ENCODE measurements around the gene MRPS18C. TPM values are rescaled to one million over a fixed set of nuclear protein-coding genes. Genes with fewer than 3 reads are reported as not detected.

Gene MRPS18C
- total RNA-seq, result 100 to 1,000 TPM; 109 to 118 (median 111) TPM

- Mint-ChIP-seq H3K4me1 (ENCODE audit: low read depth) (peaks cover 47% of the 10 kb centered on the region), H3K27me3 (ENCODE audit: low read depth) (no peaks in the 10 kb centered on the region), H3K36me3 (ENCODE audit: insufficient read depth) (peaks cover 43% of the 10 kb centered on the region), H3K9me3 (no peaks in the 10 kb centered on the region), H3K4me3 (peak within 1 kb of the TSS; percentile 100)
- DNase-seq, result peak; percentile 90
- ATAC-seq, result peak; percentile 89 to 91
These were observed at the start of gene MRPS18C, which contains the start of gene HELQ for GRCh38 chr4:83455281-83456183. MRPS18C (plus strand) TSS chr4:83456058; CDS start chr4:83456078, 20 bp downstream. HELQ (minus strand) TSS chr4:83455823; CDS start chr4:83455693, 130 bp downstream.

- Mint-ChIP-seq H3K9me3 (no peaks in the 10 kb centered on the region), H3K36me3 (ENCODE audit: insufficient read depth) (peaks cover 21% of the 10 kb centered on the region), H3K4me3 (no peak overlapping the region), H3K4me1 (ENCODE audit: low read depth) (no peaks in the 10 kb centered on the region), H3K27me3 (ENCODE audit: low read depth) (no peaks in the 10 kb centered on the region)
- ATAC-seq (no peak), DNase-seq (no peak)
These were observed 47.0 kb upstream of the MRPS18C start for GRCh38 chr4:83408908-83409307.

DNA sequence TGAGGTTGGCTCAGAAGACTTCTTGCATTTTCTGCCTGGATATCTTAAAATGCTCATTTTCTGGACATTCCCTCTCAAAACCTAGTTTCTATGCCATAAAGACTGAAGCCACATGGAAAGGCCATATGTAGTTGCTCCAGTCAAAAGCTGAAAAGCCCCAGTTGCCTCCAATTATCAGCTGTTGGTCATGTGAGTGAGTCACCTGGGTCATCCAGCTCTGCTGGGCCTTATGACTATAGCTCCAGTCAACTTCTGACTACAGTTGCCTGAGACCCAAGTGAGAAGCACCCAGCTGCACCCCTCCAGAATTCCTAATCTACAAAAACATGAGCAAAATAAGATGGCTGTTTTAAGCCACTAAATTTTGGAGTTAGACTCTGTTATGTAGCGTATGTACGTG, 42.2 kb upstream of the MRPS18C start:
- peaks cover 20% of the 10 kb centered on the region for H3K36me3 Mint-ChIP-seq (ENCODE audit: insufficient read depth)
- no peaks in the 10 kb centered on the region for H3K27me3 Mint-ChIP-seq (ENCODE audit: low read depth)
- H3K9me3 Mint-ChIP-seq, result no peaks in the 10 kb centered on the region
- DNase-seq (no peak), ATAC-seq (no peak)
- H3K4me1 Mint-ChIP-seq (ENCODE audit: low read depth), result no peaks in the 10 kb centered on the region
- no peak overlapping the region for H3K4me3 Mint-ChIP-seq

DNA sequence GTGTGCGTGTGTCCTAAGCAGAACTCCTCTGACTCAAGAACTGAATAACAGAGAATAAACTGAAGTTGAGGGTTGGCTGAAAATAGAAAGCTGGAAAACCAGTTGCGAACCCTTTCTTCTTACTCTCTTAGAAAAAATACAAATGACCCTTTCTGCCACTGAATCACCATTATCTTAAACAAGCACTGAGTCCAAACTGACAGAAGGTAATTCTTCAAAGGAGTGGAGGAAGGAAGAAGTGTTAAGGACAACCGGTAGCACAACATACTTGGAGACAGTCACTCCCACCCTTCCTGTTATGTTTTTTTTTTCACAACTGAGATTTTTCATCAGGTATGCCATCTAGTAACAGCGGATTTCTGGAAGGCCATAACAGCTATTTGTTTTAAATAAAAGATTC, 38.3 kb upstream of the MRPS18C start:
- Mint-ChIP-seq H3K36me3 (ENCODE audit: insufficient read depth) (peaks cover 24% of the 10 kb centered on the region), H3K4me1 (ENCODE audit: low read depth) (no peaks in the 10 kb centered on the region), H3K4me3 (no peak overlapping the region), H3K9me3 (no peaks in the 10 kb centered on the region), H3K27me3 (ENCODE audit: low read depth) (no peaks in the 10 kb centered on the region)
- DNase-seq (no peak), ATAC-seq (no peak)

DNA sequence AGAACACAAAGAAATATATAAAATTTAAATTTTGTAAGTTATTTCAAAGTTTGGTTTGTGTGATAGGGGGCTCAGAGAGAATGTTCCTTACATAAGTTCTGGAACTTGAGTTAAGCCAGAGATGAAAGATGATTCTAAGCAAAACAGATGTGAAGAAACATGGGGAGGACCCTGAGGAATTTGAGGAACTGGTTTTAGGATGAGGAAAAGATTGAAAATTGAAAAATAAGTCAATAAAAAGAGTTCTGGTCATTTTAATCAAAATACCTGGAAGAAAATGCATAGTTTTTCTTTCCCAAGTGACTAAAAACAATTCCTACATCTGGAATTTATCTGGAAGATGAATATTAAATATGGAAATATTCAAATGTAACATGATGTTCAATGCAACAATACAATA, 37.6 kb upstream of the MRPS18C start:
- no peak for ATAC-seq
- no peaks in the 10 kb centered on the region for H3K4me1 Mint-ChIP-seq (ENCODE audit: low read depth)
- H3K36me3 Mint-ChIP-seq (ENCODE audit: insufficient read depth), result peaks cover 20% of the 10 kb centered on the region
- no peak overlapping the region for H3K4me3 Mint-ChIP-seq
- H3K27me3 Mint-ChIP-seq (ENCODE audit: low read depth), result no peaks in the 10 kb centered on the region
- DNase-seq, result no peak
- H3K9me3 Mint-ChIP-seq, result no peaks in the 10 kb centered on the region

GRCh38 chr4:83431200-83431599, 24.7 kb upstream of the MRPS18C start:
- Mint-ChIP-seq H3K9me3 (no peaks in the 10 kb centered on the region), H3K27me3 (ENCODE audit: low read depth) (no peaks in the 10 kb centered on the region), H3K36me3 (ENCODE audit: insufficient read depth) (peaks cover 20% of the 10 kb centered on the region), H3K4me3 (no peak overlapping the region), H3K4me1 (ENCODE audit: low read depth) (peaks cover 3% of the 10 kb centered on the region)
- DNase-seq, result no peak
- ATAC-seq, result no peak

GRCh38 chr4:83436680-83437079, 19.2 kb upstream of the MRPS18C start:
- no peak for DNase-seq

DNA sequence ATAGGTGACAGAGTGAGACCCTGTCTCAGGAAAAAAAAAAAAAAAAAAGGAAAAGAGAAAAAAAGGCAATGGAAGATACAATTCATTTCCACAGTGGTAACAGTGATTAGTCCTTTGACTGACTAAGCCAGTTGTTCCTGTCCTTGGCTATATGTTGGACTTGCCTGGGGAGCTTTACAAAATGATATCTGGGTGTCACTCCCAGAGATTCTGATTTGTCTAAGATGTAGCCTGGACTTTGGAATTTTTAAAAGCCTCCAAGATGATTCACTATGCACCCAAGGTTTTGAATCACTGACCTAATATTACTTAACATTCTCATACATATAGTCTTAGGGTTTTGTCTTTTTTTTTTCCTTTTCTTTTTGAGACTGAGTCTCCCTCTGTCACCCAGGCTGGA, 17.1 kb upstream of the MRPS18C start:
- Mint-ChIP-seq H3K9me3 (no peaks in the 10 kb centered on the region), H3K4me1 (ENCODE audit: low read depth) (peaks cover 2% of the 10 kb centered on the region), H3K27me3 (ENCODE audit: low read depth) (no peaks in the 10 kb centered on the region), H3K4me3 (no peak overlapping the region), H3K36me3 (ENCODE audit: insufficient read depth) (peaks cover 28% of the 10 kb centered on the region)
- ATAC-seq (no peak), DNase-seq (no peak)

More at GRCh38 chr4:83436680-83437079, 19.2 kb upstream of the MRPS18C start:
- no peak overlapping the region for H3K4me3 Mint-ChIP-seq
- no peaks in the 10 kb centered on the region for H3K27me3 Mint-ChIP-seq (ENCODE audit: low read depth)
- H3K9me3 Mint-ChIP-seq, result no peaks in the 10 kb centered on the region
- peaks cover 2% of the 10 kb centered on the region for H3K4me1 Mint-ChIP-seq (ENCODE audit: low read depth)
- no peak for ATAC-seq
- H3K36me3 Mint-ChIP-seq (ENCODE audit: insufficient read depth), result peaks cover 28% of the 10 kb centered on the region

DNA sequence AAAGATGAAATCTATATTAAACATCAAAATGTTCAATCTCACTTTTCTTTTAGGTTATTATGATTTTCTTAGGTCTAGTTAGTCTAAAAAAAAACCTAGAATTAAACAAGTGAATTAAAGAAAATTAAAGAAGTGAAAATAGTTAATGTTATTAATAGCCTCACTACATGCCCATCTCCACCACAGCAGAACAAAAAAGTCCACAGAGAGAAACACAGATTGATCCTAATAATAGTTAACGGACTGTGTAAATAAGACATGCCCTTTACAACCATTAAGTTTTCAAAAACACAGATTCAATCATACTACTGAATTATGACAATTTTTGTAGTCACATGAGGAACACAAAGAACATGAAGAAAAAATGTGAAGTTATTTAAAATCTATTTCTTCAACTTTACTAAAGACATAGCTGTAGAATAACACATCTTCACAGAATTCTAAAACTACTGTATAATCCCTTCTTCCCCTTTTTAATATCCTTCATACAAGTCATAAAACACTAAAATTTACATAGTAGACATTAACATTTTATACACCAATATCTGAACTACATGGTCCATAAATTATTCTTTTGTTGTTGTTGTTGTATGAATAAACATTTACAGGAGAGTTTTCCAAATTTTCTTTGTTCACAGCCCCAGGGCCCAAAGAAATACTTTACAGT, 15.6 kb upstream of the MRPS18C start:
- H3K4me3 Mint-ChIP-seq, result no peak overlapping the region
- peaks cover 2% of the 10 kb centered on the region for H3K4me1 Mint-ChIP-seq (ENCODE audit: low read depth)
- DNase-seq, result no peak
- H3K36me3 Mint-ChIP-seq (ENCODE audit: insufficient read depth), result peaks cover 34% of the 10 kb centered on the region
- H3K9me3 Mint-ChIP-seq, result no peaks in the 10 kb centered on the region
- ATAC-seq, result no peak
- H3K27me3 Mint-ChIP-seq (ENCODE audit: low read depth), result no peaks in the 10 kb centered on the region

GRCh38 chr4:83440899-83441298, 15.0 kb upstream of the MRPS18C start:
- no peaks in the 10 kb centered on the region for H3K9me3 Mint-ChIP-seq
- H3K36me3 Mint-ChIP-seq (ENCODE audit: insufficient read depth), result peaks cover 32% of the 10 kb centered on the region
- DNase-seq, result no peak
- H3K4me3 Mint-ChIP-seq, result no peak overlapping the region
- H3K4me1 Mint-ChIP-seq (ENCODE audit: low read depth), result peaks cover 2% of the 10 kb centered on the region
- H3K27me3 Mint-ChIP-seq (ENCODE audit: low read depth), result no peaks in the 10 kb centered on the region
- no peak for ATAC-seq

DNA sequence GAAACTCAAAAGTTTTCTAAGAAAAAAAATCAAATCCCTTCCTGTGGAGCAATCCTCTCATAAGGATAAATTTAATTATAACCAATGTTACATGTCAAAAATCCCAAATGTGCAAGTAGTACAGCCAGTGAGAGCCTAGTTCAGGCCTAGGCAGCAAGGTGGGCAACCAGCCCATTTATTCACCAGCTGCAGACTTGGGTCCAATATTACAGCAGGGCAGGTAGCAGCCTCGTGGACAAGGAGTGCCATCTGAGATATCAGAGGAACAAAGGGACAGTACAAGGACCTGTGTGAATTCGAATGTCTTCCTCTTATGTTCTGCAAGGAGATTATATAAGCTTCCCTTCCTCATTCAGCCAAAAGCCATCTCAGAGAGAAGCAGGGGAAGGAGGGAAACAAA, 6.8 kb upstream of the MRPS18C start:
- Mint-ChIP-seq H3K27me3 (ENCODE audit: low read depth) (no peaks in the 10 kb centered on the region), H3K4me3 (no peak overlapping the region), H3K36me3 (ENCODE audit: insufficient read depth) (peaks cover 33% of the 10 kb centered on the region), H3K4me1 (ENCODE audit: low read depth) (peaks cover 21% of the 10 kb centered on the region), H3K9me3 (no peaks in the 10 kb centered on the region)
- ATAC-seq, result no peak
- DNase-seq, result no peak

DNA sequence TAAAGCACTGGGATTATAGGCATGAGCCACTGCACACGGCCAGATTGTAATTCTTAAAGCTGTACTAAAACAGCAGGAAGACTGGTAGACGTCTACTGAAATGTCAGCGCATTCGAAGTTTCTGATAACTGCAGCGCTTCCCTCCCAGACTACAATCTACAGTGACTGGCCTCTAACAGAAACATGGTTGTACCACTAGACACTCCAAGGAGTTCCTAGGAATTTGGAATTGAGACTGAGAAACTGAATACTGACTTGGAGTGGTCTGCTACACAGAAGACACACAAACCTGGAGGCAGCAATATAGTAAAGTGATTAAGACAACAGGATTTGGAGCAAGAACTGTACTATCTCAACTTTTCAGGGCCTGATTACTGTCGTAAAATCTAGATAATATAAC, 1.2 kb upstream of the MRPS18C start:
- Mint-ChIP-seq H3K4me1 (ENCODE audit: low read depth) (peaks cover 48% of the 10 kb centered on the region), H3K9me3 (no peaks in the 10 kb centered on the region), H3K36me3 (ENCODE audit: insufficient read depth) (peaks cover 42% of the 10 kb centered on the region), H3K27me3 (ENCODE audit: low read depth) (no peaks in the 10 kb centered on the region), H3K4me3 (peak overlapping the region; percentile 100)
- DNase-seq (no peak), ATAC-seq (no peak)

GRCh38 chr4:83456184-83456501, 285 bp downstream of the MRPS18C start:
- Mint-ChIP-seq H3K4me3 (peak overlapping the region; percentile 100), H3K36me3 (ENCODE audit: insufficient read depth) (peaks cover 41% of the 10 kb centered on the region), H3K9me3 (no peaks in the 10 kb centered on the region), H3K4me1 (ENCODE audit: low read depth) (peaks cover 45% of the 10 kb centered on the region), H3K27me3 (ENCODE audit: low read depth) (no peaks in the 10 kb centered on the region)
- ATAC-seq (no peak), DNase-seq (no peak)

DNA sequence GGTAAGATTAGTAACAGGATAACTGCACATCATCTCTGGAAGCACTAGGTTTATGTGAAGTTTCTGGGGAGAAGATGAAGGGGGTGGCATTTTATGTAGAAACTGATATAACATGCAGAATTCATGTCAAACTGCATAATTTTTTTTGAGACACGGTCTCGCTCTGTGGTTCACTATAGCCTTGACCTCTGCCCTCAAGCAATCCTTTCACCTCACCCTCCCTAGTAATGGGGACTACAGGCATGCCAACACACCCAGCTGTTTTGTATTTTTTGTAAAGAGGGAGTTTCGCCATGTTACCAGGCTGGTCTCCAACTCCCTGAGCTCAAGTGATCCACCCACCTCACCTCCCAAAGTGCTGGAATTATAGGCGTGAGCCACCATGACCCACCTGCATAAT, 17.6 kb downstream of the MRPS18C start:
- DNase-seq, result no peak

GRCh38 chr4:83473966-83474365, 18.1 kb downstream of the MRPS18C start:
- no peak overlapping the region for H3K4me3 Mint-ChIP-seq
- no peaks in the 10 kb centered on the region for H3K9me3 Mint-ChIP-seq
- no peak for ATAC-seq
- H3K27me3 Mint-ChIP-seq (ENCODE audit: low read depth), result no peaks in the 10 kb centered on the region
- peaks cover 16% of the 10 kb centered on the region for H3K36me3 Mint-ChIP-seq (ENCODE audit: insufficient read depth)
- H3K4me1 Mint-ChIP-seq (ENCODE audit: low read depth), result no peaks in the 10 kb centered on the region
- DNase-seq, result no peak

More for the DNA sequence above, 17.6 kb downstream of the MRPS18C start:
- no peak for ATAC-seq
- no peaks in the 10 kb centered on the region for H3K4me1 Mint-ChIP-seq (ENCODE audit: low read depth)
- H3K9me3 Mint-ChIP-seq, result no peaks in the 10 kb centered on the region
- H3K27me3 Mint-ChIP-seq (ENCODE audit: low read depth), result no peaks in the 10 kb centered on the region
- no peak overlapping the region for H3K4me3 Mint-ChIP-seq
- peaks cover 18% of the 10 kb centered on the region for H3K36me3 Mint-ChIP-seq (ENCODE audit: insufficient read depth)

Data from activated T-cell treated with anti-CD3 and anti-CD28 coated beads, Interleukin-2, amount 50 U/mL, for 4 hours (primary cell).